ENCODE data around the gene ERI3. TPM values are rescaled to one million over a fixed set of nuclear protein-coding genes. Genes with fewer than 3 reads are reported as not detected.

ERI3 gene
- total and polyA plus RNA-seq, 10 of the 15 experiments (the other 5 are each of a cell fraction or from before 2014, with no cell fraction given), result 20.6 to 90.4 (median 41.2) TPM

- TF ChIP-seq, protein P1, sequence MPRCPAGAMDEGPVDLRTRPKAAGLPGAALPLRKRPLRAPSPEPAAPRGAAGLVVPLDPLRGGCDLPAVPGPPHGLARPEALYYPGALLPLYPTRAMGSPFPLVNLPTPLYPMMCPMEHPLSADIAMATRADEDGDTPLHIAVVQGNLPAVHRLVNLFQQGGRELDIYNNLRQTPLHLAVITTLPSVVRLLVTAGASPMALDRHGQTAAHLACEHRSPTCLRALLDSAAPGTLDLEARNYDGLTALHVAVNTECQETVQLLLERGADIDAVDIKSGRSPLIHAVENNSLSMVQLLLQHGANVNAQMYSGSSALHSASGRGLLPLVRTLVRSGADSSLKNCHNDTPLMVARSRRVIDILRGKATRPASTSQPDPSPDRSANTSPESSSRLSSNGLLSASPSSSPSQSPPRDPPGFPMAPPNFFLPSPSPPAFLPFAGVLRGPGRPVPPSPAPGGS (IDR thresholded peaks at IDR 0.05; ENCODE audit: borderline replicate concordance, insufficient read depth, low read depth, low read length, poor library complexity, severe bottlenecking), result no peak
- TF ChIP-seq, protein P2, sequence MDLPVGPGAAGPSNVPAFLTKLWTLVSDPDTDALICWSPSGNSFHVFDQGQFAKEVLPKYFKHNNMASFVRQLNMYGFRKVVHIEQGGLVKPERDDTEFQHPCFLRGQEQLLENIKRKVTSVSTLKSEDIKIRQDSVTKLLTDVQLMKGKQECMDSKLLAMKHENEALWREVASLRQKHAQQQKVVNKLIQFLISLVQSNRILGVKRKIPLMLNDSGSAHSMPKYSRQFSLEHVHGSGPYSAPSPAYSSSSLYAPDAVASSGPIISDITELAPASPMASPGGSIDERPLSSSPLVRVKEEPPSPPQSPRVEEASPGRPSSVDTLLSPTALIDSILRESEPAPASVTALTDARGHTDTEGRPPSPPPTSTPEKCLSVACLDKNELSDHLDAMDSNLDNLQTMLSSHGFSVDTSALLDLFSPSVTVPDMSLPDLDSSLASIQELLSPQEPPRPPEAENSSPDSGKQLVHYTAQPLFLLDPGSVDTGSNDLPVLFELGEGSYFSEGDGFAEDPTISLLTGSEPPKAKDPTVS (IDR thresholded peaks at IDR 0.05; ENCODE audit: low read depth, low read length), result peak; percentile 80
- TF ChIP-seq MXI1 (IDR thresholded peaks at IDR 0.05; ENCODE audit: low read depth, low read length) (peak; percentile 95), RAD21 (IDR thresholded peaks at IDR 0.05; ENCODE audit: insufficient read depth, low read depth, low read length) (no peak), KLF5 (IDR thresholded peaks at IDR 0.05; ENCODE audit: partially characterized antibody) (peak; percentile 75), BHLHE40 (IDR thresholded peaks at IDR 0.05; ENCODE audit: borderline replicate concordance in 1 of 2, low read depth in 2 of 2, low read length in 1 of 2) (peak; percentile 57 to 61; a peak in 2 of 4 replicates), ZNF207 (IDR thresholded peaks at IDR 0.05; ENCODE audit: borderline replicate concordance) (peak; percentile 95; the same call in 1 of the 2 replicates), ESRRA (IDR thresholded peaks at IDR 0.05; ENCODE audit: low read length) (no peak), NR2F1 (conservative IDR thresholded peaks at IDR 0.05) (peak; percentile 98), BACH1 (IDR thresholded peaks at IDR 0.05; ENCODE audit: borderline replicate concordance) (no peak), SUPT20H (IDR thresholded peaks at IDR 0.05; ENCODE audit: borderline replicate concordance, control insufficient read depth, low read depth, low read length) (no peak), POLR2A (IDR thresholded peaks at IDR 0.05; ENCODE audit: low read depth, low read length) (peak; percentile 83), SP1 (IDR thresholded peaks at IDR 0.05; ENCODE audit: low read depth, low read length) (peak; percentile 87)
- TF ChIP-seq, protein P3, sequence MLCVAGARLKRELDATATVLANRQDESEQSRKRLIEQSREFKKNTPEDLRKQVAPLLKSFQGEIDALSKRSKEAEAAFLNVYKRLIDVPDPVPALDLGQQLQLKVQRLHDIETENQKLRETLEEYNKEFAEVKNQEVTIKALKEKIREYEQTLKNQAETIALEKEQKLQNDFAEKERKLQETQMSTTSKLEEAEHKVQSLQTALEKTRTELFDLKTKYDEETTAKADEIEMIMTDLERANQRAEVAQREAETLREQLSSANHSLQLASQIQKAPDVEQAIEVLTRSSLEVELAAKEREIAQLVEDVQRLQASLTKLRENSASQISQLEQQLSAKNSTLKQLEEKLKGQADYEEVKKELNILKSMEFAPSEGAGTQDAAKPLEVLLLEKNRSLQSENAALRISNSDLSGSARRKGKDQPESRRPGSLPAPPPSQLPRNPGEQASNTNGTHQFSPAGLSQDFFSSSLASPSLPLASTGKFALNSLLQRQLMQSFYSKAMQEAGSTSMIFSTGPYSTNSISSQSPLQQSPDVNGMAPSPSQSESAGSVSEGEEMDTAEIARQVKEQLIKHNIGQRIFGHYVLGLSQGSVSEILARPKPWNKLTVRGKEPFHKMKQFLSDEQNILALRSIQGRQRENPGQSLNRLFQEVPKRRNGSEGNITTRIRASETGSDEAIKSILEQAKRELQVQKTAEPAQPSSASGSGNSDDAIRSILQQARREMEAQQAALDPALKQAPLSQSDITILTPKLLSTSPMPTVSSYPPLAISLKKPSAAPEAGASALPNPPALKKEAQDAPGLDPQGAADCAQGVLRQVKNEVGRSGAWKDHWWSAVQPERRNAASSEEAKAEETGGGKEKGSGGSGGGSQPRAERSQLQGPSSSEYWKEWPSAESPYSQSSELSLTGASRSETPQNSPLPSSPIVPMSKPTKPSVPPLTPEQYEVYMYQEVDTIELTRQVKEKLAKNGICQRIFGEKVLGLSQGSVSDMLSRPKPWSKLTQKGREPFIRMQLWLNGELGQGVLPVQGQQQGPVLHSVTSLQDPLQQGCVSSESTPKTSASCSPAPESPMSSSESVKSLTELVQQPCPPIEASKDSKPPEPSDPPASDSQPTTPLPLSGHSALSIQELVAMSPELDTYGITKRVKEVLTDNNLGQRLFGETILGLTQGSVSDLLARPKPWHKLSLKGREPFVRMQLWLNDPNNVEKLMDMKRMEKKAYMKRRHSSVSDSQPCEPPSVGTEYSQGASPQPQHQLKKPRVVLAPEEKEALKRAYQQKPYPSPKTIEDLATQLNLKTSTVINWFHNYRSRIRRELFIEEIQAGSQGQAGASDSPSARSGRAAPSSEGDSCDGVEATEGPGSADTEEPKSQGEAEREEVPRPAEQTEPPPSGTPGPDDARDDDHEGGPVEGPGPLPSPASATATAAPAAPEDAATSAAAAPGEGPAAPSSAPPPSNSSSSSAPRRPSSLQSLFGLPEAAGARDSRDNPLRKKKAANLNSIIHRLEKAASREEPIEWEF (IDR thresholded peaks at IDR 0.05; ENCODE audit: insufficient replicate concordance, low read depth, low read length), result no peak
- TF ChIP-seq, protein P4, sequence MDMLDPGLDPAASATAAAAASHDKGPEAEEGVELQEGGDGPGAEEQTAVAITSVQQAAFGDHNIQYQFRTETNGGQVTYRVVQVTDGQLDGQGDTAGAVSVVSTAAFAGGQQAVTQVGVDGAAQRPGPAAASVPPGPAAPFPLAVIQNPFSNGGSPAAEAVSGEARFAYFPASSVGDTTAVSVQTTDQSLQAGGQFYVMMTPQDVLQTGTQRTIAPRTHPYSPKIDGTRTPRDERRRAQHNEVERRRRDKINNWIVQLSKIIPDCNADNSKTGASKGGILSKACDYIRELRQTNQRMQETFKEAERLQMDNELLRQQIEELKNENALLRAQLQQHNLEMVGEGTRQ (IDR thresholded peaks at IDR 0.05; ENCODE audit: borderline replicate concordance, low read depth, low read length), result no peak
These were observed 141.6 kb downstream of the ERI3 start, which contains the start of gene DMAP1 (continued) for GRCh38 chr1:44213222-44214112.

All from GM12878 (cell line).